ENCODE measurements around the gene ADD3. TPM values are rescaled to one million over a fixed set of nuclear protein-coding genes. Genes with fewer than 3 reads are reported as not detected.
"Not testable (repeated sequence)": the region's sequence is repeated elsewhere in the genome, so short reads cannot be mapped to it uniquely, and the experiment has no call there.

Gene ADD3
- total RNA-seq, 1 experiment from 2014 or later = 148 TPM

GRCh38 chr10:109976681-109977080, 31.1 kb upstream of the ADD3 start:
- DNase-seq (ENCODE audit: low read depth) = no peak

DNA sequence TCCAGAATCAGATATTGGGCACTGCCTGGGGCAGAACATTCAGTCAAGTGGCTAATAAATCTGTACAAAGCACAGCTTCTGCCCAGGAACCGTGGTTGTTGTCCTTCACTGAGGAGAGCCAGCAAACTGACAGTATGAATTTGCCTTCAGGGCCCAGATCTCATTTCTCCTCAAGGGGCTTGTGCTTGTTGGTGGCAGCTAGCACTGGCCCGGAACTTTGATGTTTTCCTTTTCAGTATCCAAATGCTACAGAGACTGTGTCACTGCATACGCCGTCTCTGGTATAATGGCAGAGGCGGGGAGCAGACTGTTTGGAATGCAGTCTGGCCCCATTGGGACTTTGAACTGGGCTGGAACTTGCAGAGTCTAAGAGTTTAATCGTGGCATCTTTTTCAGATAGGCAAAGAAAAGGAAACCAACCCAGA, 30.4 kb upstream of the ADD3 start:
- peak; percentile 29 for DNase-seq (ENCODE audit: low read depth)

DNA sequence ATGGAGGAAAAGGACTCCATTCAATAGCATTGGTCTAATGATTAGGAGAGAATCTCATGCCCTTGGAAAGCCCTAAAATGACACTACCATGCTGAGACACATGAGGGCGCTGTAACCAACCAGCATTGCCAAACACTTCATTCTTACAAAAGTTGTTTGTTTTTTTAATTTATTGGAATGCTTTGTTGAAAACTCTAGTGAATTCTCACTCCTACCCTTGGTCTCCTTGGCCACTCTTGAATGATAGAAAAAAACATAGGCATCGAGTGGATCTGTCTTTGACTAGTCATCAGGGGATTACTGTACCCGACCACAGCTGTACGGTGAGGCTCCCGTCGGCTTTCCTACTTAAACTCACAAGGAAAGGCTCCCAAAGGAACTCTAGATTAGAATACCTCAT, 29.3 kb upstream of the ADD3 start:
- DNase-seq (ENCODE audit: low read depth) = peak; percentile 74

DNA sequence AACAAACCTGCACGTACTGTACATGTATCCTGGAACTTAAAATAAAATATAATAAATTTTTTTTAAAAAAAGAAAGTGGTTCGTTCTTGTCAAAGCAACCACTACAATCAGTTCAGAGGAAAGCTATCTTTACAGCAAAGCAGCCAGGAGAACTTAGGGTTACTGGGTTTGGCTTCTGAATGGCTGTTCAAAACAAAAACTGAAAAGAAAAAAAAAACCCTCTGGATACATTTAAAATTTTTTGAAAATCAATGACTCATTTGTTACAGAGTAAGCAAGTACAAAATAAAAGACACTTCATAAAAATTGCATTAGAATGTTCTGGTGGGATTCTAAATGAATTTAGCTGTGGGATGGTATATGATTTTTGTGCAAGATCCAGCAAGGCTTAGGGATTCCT, 28.6 kb upstream of the ADD3 start:
- no peak for DNase-seq (ENCODE audit: low read depth)

- no peak for DNase-seq (ENCODE audit: low read depth)
Measured at GRCh38 chr10:109981650-109982049, 26.1 kb upstream of the ADD3 start.

- no peak for DNase-seq (ENCODE audit: low read depth)
Measured at GRCh38 chr10:109982123-109982522, 25.7 kb upstream of the ADD3 start.

GRCh38 chr10:109982812-109983211, 25.0 kb upstream of the ADD3 start:
- DNase-seq (ENCODE audit: low read depth) = no peak

- DNase-seq (ENCODE audit: low read depth) = no peak
Measured at GRCh38 chr10:109984013-109984412, 23.8 kb upstream of the ADD3 start.

GRCh38 chr10:109985768-109986167, 22.0 kb upstream of the ADD3 start:
- DNase-seq (ENCODE audit: low read depth) = not testable (repeated sequence)

DNA sequence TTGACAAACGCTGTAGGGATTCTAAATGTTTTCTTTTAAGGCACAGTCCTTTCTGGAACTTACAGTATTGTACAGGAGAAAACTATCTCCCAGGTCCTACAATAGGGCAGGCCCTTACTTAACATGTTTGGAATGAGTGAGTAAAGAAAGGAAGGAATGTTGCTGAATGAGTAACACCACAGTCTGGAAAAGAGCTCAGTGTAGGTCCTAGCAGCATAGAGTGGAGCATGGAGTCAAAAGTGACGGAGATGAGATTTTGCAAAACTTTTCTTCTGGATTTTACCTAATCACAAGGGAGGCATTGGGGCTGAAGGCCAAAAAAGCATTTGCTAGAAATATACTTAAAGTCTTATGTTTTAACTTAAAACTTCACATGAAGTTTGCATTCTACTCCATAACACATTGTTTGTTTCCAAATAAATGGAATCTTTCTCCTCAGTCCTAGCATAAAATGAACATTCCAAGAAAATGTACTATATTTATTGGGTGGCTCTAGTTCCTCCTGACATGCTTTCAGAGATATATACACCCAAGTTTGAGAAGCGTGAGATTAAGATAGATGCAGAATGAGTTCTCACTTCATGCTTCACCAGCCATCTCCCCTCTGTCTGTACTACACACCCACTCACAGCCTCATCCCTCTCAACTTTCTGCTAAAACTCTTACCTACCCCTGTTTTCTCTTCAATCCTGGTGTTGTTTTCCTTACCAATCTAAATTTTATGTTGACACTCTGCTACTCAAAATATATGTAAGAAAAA, 20.2 kb upstream of the ADD3 start:
- peak; percentile 30 for DNase-seq (ENCODE audit: low read depth)

DNA sequence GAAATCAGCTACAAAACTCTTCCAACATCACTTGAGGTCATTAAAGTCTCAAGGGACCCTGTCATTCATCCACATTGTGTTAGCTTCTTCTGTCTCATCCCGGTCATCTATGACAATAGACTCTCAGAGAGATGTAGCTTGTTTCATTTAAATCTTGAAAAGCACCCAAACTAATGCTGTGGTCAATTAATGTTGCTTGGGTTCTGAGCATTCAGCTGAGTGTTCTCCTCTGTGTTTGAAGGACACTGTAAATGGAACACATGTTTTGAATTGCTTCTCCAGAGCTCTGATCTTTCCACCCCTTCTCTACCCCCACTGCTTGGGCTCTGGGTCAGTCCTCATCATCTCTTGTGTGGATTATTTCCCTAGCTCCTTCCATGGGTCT, 19.6 kb upstream of the ADD3 start:
- no peak for DNase-seq (ENCODE audit: low read depth)

GRCh38 chr10:109991266-109991855, 16.4 kb upstream of the ADD3 start:
- no peak for DNase-seq (ENCODE audit: low read depth)

DNA sequence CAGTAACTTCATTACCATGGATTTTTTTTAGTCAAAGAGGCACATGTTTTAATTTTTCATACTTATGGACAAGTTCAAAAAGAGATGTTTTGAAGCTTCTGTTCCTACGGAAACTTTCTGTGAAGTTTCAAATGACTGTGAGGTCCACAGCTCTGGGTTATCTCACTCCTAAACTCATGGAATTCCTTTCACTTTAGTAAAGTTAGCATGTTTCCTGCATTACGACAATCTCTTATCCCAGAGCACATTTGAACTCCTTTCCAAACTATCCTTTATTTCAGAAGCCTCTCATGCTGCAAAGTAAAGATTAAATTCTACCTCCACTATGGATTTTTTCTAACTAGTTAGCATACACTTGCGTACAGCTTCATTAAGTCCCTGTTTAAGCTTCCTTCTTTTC, 15.3 kb upstream of the ADD3 start:
- DNase-seq (ENCODE audit: low read depth) = no peak

- DNase-seq (ENCODE audit: low read depth) = no peak
Measured at GRCh38 chr10:109993551-109994330, 14.0 kb upstream of the ADD3 start.

DNA sequence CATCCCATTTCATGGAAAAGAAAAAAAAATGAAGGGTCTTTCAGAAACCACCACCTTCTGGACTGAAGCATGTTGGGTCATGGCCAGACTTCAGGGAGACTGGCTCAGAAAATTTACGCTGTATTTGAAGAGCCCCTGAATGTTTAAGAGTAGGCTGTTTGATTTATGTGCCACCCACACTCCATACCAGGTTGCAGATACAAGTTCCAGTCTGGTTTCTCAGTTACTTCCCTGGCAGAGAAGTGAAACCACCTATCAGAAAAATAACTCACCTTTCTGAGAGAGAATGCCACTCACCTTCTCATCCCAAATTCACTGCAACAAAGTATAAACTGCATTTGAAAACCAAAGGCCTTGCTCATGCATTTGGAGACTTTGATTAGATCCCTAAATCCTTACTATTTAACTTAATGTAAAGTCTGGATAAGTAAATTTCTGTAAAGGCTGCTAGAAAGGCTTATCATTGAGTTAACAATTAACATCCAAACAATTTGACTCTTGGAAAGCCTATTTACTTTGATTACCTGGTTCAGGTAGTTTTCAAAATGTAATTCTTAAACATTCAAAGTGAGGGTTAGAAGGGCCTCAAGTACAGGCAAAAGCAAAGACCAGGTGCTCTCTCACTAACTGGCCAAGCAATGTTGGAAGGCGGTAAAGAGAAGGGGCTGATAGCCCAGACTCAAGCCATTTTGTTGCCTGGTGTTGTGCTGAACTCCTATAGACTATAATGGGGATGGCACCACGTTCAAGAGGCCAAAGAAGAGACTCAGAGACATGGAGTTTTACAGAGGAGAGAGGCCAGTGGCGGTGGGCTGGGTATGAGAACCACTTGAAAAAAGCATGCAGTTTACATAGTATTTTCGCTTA, 12.8 kb upstream of the ADD3 start:
- no peak for DNase-seq (ENCODE audit: low read depth)

DNA sequence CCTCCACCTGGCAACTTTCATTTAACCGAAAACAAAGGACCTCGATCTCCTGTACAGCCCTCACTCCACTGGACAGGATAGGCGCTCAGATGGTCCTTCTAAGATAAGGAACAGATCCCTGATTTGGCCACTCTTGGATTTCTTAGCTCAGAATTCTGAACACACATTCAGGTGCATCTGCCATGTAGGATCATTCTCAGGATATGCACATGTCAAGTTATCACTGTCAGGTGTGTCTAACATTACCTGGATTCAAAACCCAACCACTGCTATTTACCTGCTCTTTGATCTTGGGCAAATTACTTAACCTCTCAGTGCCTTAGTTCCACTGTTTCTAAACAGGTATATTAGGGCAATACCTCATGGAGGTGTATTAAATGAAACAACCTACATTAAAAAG, 12.2 kb upstream of the ADD3 start:
- DNase-seq (ENCODE audit: low read depth) = no peak

DNA sequence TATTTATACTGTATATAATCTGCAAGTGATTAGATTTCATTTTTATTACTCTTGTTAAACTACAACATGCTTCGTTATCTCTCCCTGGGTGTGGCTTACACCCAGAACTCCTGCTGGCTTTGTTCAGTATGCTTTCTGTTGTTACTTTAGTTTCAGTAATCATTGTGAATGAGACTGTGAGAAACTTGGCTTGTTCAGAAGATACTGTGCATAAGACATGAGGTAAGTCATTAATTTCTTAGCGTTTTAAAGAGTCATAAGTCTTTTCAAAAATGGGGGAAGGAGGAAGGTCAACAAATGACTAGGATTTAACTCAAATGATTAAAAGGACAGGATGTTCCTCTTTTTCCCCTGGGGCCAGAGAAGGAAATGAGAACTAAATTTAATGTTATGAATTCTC, 11.6 kb upstream of the ADD3 start:
- no peak for DNase-seq (ENCODE audit: low read depth)

GRCh38 chr10:109996766-109997171, 11.0 kb upstream of the ADD3 start:
- DNase-seq (ENCODE audit: low read depth) = no peak

GRCh38 chr10:109997233-109997632, 10.6 kb upstream of the ADD3 start:
- no peak for DNase-seq (ENCODE audit: low read depth)

- no peak for DNase-seq (ENCODE audit: low read depth)
Measured at GRCh38 chr10:109998513-109998912, 9.3 kb upstream of the ADD3 start.

DNA sequence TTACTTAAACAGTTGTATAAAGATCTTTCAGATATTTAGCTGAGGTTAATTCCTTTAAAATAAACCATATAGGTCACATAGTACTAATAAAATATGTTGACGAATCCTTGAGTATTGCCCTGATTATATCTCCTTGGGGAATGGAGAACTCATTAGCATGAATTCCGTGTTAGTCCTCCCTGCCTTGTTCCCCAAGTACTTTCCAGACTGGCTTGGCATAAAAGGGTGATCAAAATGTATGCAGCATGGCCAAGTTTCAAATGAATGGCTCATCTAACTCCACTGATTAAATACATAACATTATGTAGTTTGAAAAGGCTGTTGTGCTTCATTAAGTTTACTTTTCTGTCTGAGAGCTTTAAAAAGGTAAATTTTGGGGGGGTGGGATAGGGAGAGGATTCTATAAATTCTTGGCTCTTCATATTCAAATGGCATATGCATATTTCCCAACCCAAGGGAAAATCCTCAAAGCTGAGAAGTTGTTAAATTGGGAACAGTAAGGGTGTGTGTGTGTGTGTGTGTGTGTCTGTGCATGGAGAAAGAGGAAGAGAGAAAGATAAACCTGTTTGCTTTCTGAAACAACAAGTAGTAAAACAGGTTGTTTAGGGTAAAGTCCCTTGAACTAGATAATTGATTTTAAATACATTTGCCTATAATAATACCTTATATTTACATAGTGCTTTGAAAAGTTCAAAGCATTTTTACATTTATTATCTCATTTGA, 4.8 kb upstream of the ADD3 start:
- no peak for DNase-seq (ENCODE audit: low read depth)
